Bone marrow (tissue), 2 donors: Measurements from ENCODE around the gene GTF3C5.
"Not testable (repeated sequence)": the region's sequence is repeated elsewhere in the genome, so short reads cannot be mapped to it uniquely, and the experiment has no call there.

ENCODE experiments used
- DNase-seq, 2 donors: peaks; one replicate each; lab custom pipeline; 2025; lab: John Stamatoyannopoulos, UW

Gene GTF3C5

DNA sequence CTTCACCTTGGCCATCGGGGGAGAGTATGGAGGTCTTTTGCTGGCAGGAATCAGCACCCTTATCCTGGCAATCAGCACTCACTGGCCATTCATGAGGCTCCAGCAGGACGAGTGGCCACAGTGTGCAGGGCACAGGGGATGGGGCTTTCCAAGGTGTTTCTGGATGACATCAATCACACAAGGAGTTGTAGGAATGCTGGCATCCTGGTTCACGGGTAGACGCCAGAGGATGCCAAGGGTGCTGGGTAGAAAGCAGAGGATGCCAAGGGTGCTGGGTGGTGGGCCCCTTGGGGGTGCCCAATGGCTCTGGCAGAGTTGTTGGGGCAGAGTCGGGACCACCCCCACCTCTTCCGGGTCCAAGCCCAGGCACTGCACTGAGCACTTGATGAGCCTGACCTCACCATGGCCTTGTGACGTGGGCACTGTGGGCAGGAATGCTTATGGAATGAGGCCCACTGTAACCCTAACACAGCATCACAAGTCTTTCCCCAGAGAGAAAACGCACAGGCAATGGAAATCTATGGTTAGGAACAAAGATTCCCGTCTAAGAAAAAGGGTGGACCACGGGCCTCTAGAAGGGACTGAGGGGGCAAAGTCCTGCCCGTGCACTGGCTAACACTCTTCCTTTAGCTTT lies 60.1 kb downstream of the GTF3C5 start:
- no peak for DNase-seq

- not testable (repeated sequence) for DNase-seq
Observed at GRCh38 chr9:133094351-133094750, 63.6 kb downstream of the GTF3C5 start.

- DNase-seq, result no peak
Observed at GRCh38 chr9:133094842-133095393, 64.1 kb downstream of the GTF3C5 start.

GRCh38 chr9:133098104-133098754 lies 67.4 kb downstream of the GTF3C5 start:
- DNase-seq, result no peak

- no peak for DNase-seq
Observed at GRCh38 chr9:133098871-133099270, 68.1 kb downstream of the GTF3C5 start.

DNA sequence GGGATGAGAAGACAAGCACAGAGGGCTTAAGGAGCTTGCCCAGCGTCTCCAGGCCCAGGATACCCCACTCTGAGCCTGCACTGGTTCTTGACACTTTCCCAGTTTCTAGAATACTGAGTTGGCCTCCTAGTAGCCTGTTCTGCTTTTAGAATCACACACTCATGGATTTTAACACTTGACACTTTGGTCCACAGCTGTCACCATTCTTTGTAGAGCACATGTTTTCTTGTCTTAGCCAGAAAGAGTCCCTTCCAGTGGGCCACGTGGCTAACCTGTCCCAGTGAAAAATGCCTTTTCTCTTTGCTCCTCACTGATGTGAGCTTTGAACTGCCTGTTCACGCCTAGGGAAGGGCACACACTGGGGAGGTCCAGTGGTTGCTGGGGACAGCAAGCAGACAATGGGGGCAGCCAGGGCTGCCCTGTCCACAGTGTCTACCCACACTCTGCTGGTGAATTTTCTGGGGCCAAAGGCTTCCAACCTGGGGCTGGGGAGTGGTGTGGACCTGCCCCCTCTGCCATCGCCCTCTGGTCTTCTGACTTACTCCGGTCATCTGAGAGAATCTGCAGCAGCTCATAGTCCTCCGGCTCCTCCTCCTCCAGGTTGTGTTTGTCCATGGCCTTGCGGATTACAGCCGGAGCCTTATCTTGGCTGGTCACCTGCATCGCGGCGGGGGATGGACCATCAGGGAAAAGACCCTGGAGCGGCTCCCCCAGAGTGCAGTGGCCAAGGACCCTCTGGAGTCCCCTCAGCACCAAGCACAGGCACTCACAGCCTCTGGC lies 69.1 kb downstream of the GTF3C5 start:
- DNase-seq, result no peak

GRCh38 chr9:133100506-133101355 lies 69.9 kb downstream of the GTF3C5 start:
- no peak for DNase-seq

DNA sequence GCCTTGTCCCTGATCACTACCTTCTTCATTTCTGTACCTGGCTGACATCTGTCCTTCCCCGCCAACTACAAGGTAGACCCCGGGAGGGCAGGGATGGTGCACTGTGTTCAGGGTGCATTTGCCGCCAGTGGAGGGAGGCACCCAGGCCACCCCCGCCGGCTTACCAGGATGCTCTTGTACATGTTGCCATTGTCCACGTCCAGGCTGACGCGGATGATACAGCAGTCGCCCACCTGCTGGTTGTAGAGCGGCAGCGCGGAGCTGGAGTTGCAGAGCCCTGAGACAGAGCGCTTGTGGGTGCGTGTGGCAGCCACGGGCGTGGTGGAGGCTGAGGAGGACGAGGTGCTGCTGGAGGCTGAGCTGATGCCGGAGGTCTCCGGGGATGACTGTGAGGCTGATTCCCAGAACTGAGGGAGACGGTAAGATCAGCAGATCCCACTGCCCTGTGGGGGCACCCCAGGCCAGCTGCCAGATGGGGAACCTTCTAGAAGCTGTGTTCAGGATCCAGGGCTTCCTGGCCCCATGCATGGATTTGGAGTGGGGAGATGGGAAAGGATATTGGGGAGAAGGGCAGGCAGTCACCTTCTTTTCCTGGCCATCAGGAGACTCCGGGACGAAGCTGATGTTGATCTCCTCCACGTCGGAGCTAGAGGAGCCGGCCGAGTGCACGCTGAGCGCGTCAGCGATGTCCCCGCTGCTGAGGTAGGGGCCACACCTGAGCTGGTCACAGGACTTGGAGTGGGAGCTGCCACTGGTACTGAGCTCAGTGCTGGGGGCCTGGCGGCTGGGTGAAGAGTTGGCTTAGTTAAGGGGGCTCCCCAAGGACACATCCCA lies 70.8 kb downstream of the GTF3C5 start:
- no peak for DNase-seq

- DNase-seq, result no peak
Observed at GRCh38 chr9:133102190-133103021, 71.6 kb downstream of the GTF3C5 start.

DNA sequence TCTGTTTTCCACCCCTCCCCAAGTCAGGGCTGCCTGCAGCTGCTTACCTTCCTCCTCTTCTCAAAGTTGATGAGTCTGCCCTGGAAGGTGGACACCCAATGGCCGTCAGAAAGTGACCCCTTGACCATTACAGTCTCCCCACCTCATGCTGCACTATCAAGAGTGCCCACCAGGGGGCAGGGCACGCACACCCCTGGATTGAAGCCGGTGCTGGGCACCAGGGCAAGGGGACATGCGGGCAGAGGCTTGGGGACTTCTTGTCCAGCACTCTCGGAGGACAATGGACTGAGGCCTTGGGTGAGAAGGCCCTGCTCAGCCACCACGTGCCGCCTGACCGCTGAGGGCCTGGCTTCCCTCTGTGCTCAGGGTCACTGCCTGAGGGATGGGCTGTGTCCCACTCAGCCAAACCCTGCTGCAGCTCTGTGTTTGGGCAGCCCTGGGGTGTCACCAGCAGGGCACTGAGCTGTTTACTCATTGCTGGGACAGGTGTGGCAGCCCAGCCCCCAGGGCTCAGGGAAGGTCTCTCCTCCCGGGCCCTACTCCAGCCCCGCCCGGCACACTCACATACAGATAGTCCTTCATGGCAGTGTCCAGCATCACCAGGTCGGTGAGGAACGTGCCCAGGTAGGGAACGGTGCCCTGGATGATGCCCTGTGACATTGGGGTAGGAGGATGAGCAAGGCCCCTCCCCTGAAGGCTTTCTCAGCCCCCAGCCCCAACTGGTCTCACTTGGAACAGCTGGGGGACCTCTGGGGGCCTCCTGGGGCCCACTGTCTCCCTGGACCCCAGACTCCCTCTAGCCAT lies 72.6 kb downstream of the GTF3C5 start:
- peak in 1 of 2 donors; percentile 54 for DNase-seq

DNA sequence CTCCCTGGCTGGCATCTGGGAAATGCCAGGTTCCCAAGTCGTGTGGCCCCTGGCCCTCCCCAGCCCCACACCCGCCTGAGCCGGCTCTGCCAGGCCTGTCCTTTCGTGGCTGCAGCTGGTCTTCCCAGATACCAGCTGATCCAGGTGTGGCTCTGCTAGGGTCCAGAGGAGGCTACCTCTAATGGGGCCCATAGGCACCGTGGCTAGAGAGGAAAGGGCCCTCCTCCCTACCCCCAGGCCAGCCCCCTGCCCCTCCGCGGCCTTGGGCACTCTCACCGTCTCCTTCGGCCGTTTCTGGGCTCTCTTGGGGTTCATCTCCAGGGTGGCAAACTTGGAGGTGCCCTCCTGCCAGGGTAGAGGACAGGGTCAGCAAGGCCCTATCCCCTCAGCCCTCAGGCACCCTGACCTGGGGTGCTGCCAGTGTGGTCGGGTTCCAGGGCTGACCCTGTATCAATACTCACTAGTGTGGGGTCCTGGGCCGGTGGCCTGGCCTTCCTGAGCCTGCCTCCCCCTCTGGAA lies 73.2 kb downstream of the GTF3C5 start:
- no peak for DNase-seq

GRCh38 chr9:133104718-133105460 lies 74.1 kb downstream of the GTF3C5 start:
- DNase-seq, result no peak

GRCh38 chr9:133105461-133105770 lies 74.6 kb downstream of the GTF3C5 start:
- no peak for DNase-seq

DNA sequence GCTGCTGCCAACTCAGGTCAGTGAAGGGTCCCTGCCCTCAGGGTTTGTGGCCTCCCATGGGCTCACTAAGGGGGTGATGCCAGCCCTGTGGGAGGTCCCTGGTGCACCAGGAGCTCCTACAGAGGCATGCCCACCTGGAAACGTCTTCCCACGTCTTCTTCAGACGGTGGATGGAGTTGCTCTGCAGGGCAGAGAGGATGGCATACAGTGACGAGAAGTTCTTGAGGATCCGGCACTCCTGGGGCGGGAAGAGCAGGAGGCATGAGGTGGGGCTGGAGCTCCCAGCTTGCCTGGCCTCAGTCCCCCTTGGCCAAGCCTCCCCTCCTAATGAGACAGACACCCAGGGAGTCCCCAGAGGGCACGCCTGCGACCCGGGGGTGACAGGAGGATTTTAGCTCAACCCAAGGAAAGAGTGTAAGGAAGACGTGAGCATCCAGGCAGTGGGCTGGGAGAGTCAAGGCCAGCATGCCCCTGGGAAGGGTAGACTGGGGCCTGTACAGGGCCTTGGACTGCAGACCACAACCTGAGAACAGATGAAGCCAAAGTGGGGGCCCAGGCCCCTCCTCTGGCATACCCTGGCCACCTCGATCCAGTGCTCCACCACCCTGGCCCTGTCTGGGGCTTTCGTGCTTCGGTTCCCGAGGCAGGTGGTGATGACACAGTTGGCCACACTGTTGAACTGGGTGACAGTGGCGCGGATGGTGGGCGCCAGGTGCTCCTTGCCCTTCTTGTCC lies 75.9 kb downstream of the GTF3C5 start:
- no peak for DNase-seq

DNA sequence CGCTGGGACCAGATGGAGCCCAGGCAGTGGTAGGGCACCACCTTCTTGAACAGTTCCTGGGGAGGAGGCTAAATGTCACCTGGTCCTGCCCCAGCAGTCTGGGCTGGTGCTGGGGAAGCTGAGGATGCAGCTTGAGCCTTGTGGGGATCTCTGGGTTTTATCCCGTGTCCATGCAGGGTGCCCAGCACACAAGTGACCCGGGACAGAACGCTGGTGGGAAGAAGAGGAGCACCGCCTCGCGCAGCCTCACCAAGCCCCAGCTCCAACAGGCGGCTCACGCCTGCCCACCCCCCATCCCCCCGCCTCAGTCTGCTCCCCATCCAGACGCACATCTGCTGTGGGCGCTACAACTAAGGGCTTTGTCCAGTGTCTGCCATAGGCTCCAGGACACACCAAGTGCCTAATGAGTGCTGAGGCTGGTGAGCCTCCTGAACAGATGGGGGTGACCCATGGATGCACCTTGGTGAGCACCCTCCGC lies 76.5 kb downstream of the GTF3C5 start:
- DNase-seq, result no peak
